Measurements from ENCODE around the gene CIZ1. TPM values are rescaled to one million over a fixed set of nuclear protein-coding genes. Genes with fewer than 3 reads are reported as not detected.

CIZ1 gene
- total RNA-seq, 1 experiment from 2014 or later = 104 TPM

DNA sequence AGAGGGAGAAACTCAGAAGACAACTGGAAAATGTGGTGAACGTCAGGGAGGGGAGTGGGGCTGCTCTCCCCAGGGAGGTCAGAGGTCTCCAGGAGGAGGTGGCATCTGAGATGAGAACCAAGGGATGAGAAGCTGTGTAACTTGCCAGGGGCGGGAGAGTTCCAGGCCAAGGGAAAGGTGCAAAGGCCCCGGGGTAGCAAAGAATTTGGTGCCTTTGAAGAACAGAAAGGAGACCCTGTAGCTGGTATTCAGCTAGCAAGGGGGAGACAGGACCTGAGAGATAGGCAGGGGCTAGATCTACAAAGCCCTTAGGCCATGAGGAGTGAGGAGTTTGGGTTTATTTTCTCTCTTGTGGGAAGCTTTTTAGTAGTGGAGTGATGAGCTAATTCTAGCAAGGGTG, 15.1 kb upstream of the CIZ1 start:
- TF ChIP-seq, protein P1, sequence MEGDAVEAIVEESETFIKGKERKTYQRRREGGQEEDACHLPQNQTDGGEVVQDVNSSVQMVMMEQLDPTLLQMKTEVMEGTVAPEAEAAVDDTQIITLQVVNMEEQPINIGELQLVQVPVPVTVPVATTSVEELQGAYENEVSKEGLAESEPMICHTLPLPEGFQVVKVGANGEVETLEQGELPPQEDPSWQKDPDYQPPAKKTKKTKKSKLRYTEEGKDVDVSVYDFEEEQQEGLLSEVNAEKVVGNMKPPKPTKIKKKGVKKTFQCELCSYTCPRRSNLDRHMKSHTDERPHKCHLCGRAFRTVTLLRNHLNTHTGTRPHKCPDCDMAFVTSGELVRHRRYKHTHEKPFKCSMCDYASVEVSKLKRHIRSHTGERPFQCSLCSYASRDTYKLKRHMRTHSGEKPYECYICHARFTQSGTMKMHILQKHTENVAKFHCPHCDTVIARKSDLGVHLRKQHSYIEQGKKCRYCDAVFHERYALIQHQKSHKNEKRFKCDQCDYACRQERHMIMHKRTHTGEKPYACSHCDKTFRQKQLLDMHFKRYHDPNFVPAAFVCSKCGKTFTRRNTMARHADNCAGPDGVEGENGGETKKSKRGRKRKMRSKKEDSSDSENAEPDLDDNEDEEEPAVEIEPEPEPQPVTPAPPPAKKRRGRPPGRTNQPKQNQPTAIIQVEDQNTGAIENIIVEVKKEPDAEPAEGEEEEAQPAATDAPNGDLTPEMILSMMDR (conservative IDR thresholded peaks at IDR 0.05) = no peak

More for the DNA sequence above, 15.1 kb upstream of the CIZ1 start:
- peaks cover 4 to 7% (median 5%) of the 10 kb centered on the region in 3 experiments; a peak in 5 of 7 replicates for H3K36me3 Mint-ChIP-seq (ENCODE audit: insufficient read depth in 1 of 3, low read depth in 3 of 3)
- H4K20me1 ChIP-seq (ENCODE audit: control insufficient read depth, insufficient read depth, insufficient read length) = no peaks in the 10 kb centered on the region
- H3K79me1 ChIP-seq (ENCODE audit: insufficient read depth, low read depth, low read length, poor library complexity, severe bottlenecking) = no peaks in the 10 kb centered on the region
- H3K9me3 Mint-ChIP-seq = no peaks in the 10 kb centered on the region
- no peak overlapping the region for H2BK15ac ChIP-seq (ENCODE audit: low read depth, low read length)
- H2AFZ ChIP-seq (ENCODE audit: low read length) = no peak overlapping the region
- no peak overlapping the region for H3K56ac ChIP-seq (ENCODE audit: insufficient read length, low read depth, low read length)
- H2BK120ac ChIP-seq (ENCODE audit: low read depth, low read length, poor library complexity, severe bottlenecking) = no peak overlapping the region
- no peak overlapping the region for H4K5ac ChIP-seq (ENCODE audit: insufficient read length, low read depth, low read length)
- H2AK5ac ChIP-seq (ENCODE audit: insufficient read length, low read length) = no peak overlapping the region
- peaks cover 8% of the 10 kb centered on the region for H3K23me2 ChIP-seq (ENCODE audit: insufficient read length, low read depth, low read length, poor library complexity, severe bottlenecking)
- H2BK12ac ChIP-seq (ENCODE audit: insufficient read length, low read depth, low read length) = no peak overlapping the region
- H3K4me1 ChIP-seq (ENCODE audit: insufficient read depth, low read length) = peaks cover 6% of the 10 kb centered on the region; the same call in 1 of the 2 replicates
- H2BK5ac ChIP-seq (ENCODE audit: insufficient read length, low read length) = no peak overlapping the region
- no peak overlapping the region for H3K23ac ChIP-seq (ENCODE audit: insufficient read length, low read depth, low read length)
- H3K27me3 Mint-ChIP-seq (ENCODE audit: low read depth) = no peaks in the 10 kb centered on the region; the same call in 1 of the 2 replicates
- H3K27ac Mint-ChIP-seq = no peak overlapping the region; a peak in 1 of 7 replicates
- H3K9ac ChIP-seq (ENCODE audit: extremely low read depth, insufficient read length, low read length) = no peak overlapping the region
- no peak overlapping the region for H3K27ac ChIP-seq (ENCODE audit: insufficient read length, low read depth, low read length)
- H3K14ac ChIP-seq (ENCODE audit: insufficient read depth, low read length) = no peak overlapping the region
- H3K4me3 Mint-ChIP-seq = no peak overlapping the region
- H3K18ac ChIP-seq (ENCODE audit: insufficient read length, low read depth, low read length) = no peak overlapping the region
- DNase-seq = no peak
- H3K27me3 ChIP-seq (ENCODE audit: insufficient read depth, low read length) = no peaks in the 10 kb centered on the region
- H3K79me2 ChIP-seq (ENCODE audit: insufficient read depth, low read length) = no peaks in the 10 kb centered on the region
- WGBS (ENCODE audit: extremely low coverage, insufficient read length, low lambda C conversion rate) = no CpG with 5 or more reads among the region's 3 CpGs
- H3K4me2 ChIP-seq (ENCODE audit: insufficient read depth, insufficient read length, low read length) = no peak overlapping the region
- no peaks in the 10 kb centered on the region for H3K9me3 ChIP-seq (ENCODE audit: control insufficient read depth, low read depth, low read length)
- H3K4me1 Mint-ChIP-seq = peaks cover 25 to 27% of the 10 kb centered on the region in 2 experiments
- no peak overlapping the region for H4K8ac ChIP-seq (replicated peaks; ENCODE audit: insufficient read length, low read depth, low read length)
- H2BK20ac ChIP-seq (ENCODE audit: low read depth, low read length, poor library complexity, severe bottlenecking) = no peak overlapping the region
- no peak overlapping the region for H3T11ph ChIP-seq (ENCODE audit: low read length)
- H4K91ac ChIP-seq (ENCODE audit: insufficient read length, low read depth, low read length) = no peak overlapping the region
- H3K4ac ChIP-seq (ENCODE audit: low read depth, low read length) = no peak overlapping the region

Data from H9 (cell line).